ENCODE data around the gene ITGB3. TPM values are rescaled to one million over a fixed set of nuclear protein-coding genes. Genes with fewer than 3 reads are reported as not detected.

The ITGB3 gene
- total and polyA plus RNA-seq, 9 of the 15 experiments (the other 6 are each of a cell fraction or from before 2014, with no cell fraction given), result 0.08 to 2.6 (median 0.62) TPM; not detected in 1

- TF ChIP-seq ZNF707 (CRISPR knock-in tag; conservative IDR thresholded peaks at IDR 0.05) (no peak), MIER1 (IDR thresholded peaks at IDR 0.05; ENCODE audit: low read depth) (no peak), ELF2 (CRISPR knock-in tag; IDR thresholded peaks at IDR 0.05) (no peak), MCM2 (IDR thresholded peaks at IDR 0.05; ENCODE audit: low read depth) (no peak), GATA2 (CRISPR knock-in tag; IDR thresholded peaks at IDR 0.05) (no peak), MLLT1 (IDR thresholded peaks at IDR 0.05) (peak in 1 of 2 experiments; percentile 77; a peak in 1 of 4 replicates), ZNF639 (CRISPR knock-in tag; conservative IDR thresholded peaks at IDR 0.05 in 1 of 2, IDR thresholded peaks at IDR 0.05 in 1 of 2) (peak in 1 of 2 experiments; percentile 73; a peak in 1 of 4 replicates), ZNF124 (CRISPR knock-in tag; IDR thresholded peaks at IDR 0.05) (no peak), SMARCE1 (IDR thresholded peaks at IDR 0.05) (peak; percentile 83), ARID3A (IDR thresholded peaks at IDR 0.05; ENCODE audit: borderline replicate concordance, low read depth, low read length) (no peak), RFX1 (IDR thresholded peaks at IDR 0.05) (no peak), BRF1 (IDR thresholded peaks at IDR 0.05; ENCODE audit: borderline replicate concordance, extremely low read depth, insufficient read length) (no peak), NFE2 (IDR thresholded peaks at IDR 0.05; ENCODE audit: low read depth) (peak; percentile 83), GATAD2B (IDR thresholded peaks at IDR 0.05; ENCODE audit: borderline replicate concordance) (no peak), POLR2H (tag; IDR thresholded peaks at IDR 0.05; ENCODE audit: low read depth) (no peak), SREBF1 (IDR thresholded peaks at IDR 0.05; ENCODE audit: borderline replicate concordance, low read depth, low read length) (no peak), EZH2 (IDR thresholded peaks at IDR 0.05; ENCODE audit: borderline replicate concordance, low read depth, low read length) (no peak), ZNF12 (CRISPR knock-in tag; IDR thresholded peaks at IDR 0.05) (no peak), HDAC2 (IDR thresholded peaks at IDR 0.05) (peak; percentile 49; the same call in 1 of the 2 replicates), DMBX1 (CRISPR knock-in tag; IDR thresholded peaks at IDR 0.05; ENCODE audit: borderline replicate concordance) (peak; percentile 39; the same call in 1 of the 2 replicates), CBFA2T2 (conservative IDR thresholded peaks at IDR 0.05) (no peak), TRIM24 (IDR thresholded peaks at IDR 0.05) (no peak)
- TF ChIP-seq, protein P1, sequence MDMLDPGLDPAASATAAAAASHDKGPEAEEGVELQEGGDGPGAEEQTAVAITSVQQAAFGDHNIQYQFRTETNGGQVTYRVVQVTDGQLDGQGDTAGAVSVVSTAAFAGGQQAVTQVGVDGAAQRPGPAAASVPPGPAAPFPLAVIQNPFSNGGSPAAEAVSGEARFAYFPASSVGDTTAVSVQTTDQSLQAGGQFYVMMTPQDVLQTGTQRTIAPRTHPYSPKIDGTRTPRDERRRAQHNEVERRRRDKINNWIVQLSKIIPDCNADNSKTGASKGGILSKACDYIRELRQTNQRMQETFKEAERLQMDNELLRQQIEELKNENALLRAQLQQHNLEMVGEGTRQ (CRISPR knock-in tag; IDR thresholded peaks at IDR 0.05), result no peak
Observed at GRCh38 chr17:47257651-47258339, 4.2 kb downstream of the ITGB3 start (continued).
